Endothelial cell (in vitro differentiated cells): ENCODE data around the gene TM7SF3. TPM values are rescaled to one million over a fixed set of nuclear protein-coding genes. Genes with fewer than 3 reads are reported as not detected.

Source experiments
- DNase-seq: peaks from one replicate; pipeline ENCODE4 v3.0.0; 2021; ENCODE audit warnings: low spot score
- H3K27ac Mint-ChIP-seq: one replicate; pipeline ENCODE4 v1.8.0; 2021; ENCODE audit warnings: mixed read lengths, inconsistent platforms; ENCODE audit not compliant: unreplicated experiment
- H3K27me3 Mint-ChIP-seq: one replicate; pipeline ENCODE4 v1.8.0; 2021; ENCODE audit warnings: mild to moderate bottlenecking, moderate library complexity, mixed read lengths, inconsistent platforms; ENCODE audit not compliant: unreplicated experiment
- H3K36me3 Mint-ChIP-seq: one replicate; pipeline ENCODE4 v1.8.0; 2021; ENCODE audit warnings: mild to moderate bottlenecking, low read depth, mixed read lengths, inconsistent platforms; ENCODE audit not compliant: unreplicated experiment
- H3K4me1 Mint-ChIP-seq: one replicate; pipeline ENCODE4 v1.8.0; 2021; ENCODE audit warnings: mild to moderate bottlenecking, mixed read lengths, inconsistent platforms; ENCODE audit not compliant: unreplicated experiment
- H3K4me3 Mint-ChIP-seq: one replicate; pipeline ENCODE4 v1.8.0; 2021; ENCODE audit warnings: mild to moderate bottlenecking, mixed read lengths, inconsistent platforms; ENCODE audit not compliant: unreplicated experiment
- H3K9me3 Mint-ChIP-seq: one replicate; pipeline ENCODE4 v1.8.0; 2021; ENCODE audit warnings: mixed read lengths, inconsistent platforms; ENCODE audit not compliant: unreplicated experiment
- total RNA-seq: library from RNA; stranded (reverse); fragmentation: NEBNext Ultra II Directional; extraction: Animal tissue kit (Norgen Biotek cat#: 25700); gene quantifications from one replicate; pipeline ENCODE4 v1.2.1, GENCODE V29; 2021; ENCODE audit not compliant: unreplicated experiment
- TF ChIP-seq, protein P1 (sequence below): fragments of 200-600 bp; sonication (generic); IDR thresholded peaks from one replicate; pipeline ENCODE4 v1.5.0; 2021; ENCODE audit warnings: antibody characterized with exemption; ENCODE audit not compliant: unreplicated experiment

The TM7SF3 gene
- total RNA-seq, 1 donor from 2014 or later: 72.9 TPM

DNA sequence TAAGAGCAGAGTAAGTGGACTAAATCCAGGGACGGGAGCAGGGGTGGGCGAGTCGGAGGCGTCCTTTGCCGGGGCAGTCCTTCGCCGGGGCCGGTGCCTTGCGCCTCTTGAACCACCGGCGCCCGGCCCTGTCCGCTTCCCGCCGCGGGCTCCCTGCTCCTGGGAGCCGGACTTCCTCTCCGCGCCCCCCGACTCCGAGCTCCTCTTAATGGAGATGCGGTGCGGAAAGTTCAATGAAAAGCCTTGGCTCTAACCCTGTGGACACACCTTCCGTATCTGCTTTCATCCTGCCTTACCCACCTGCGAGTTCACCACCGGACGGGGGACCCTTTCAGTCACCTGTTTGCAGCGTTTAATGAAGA is 75.5 kb downstream of the TM7SF3 start:
- TF ChIP-seq, protein P1, sequence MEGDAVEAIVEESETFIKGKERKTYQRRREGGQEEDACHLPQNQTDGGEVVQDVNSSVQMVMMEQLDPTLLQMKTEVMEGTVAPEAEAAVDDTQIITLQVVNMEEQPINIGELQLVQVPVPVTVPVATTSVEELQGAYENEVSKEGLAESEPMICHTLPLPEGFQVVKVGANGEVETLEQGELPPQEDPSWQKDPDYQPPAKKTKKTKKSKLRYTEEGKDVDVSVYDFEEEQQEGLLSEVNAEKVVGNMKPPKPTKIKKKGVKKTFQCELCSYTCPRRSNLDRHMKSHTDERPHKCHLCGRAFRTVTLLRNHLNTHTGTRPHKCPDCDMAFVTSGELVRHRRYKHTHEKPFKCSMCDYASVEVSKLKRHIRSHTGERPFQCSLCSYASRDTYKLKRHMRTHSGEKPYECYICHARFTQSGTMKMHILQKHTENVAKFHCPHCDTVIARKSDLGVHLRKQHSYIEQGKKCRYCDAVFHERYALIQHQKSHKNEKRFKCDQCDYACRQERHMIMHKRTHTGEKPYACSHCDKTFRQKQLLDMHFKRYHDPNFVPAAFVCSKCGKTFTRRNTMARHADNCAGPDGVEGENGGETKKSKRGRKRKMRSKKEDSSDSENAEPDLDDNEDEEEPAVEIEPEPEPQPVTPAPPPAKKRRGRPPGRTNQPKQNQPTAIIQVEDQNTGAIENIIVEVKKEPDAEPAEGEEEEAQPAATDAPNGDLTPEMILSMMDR: no peak
- no peaks in the 10 kb centered on the region for H3K9me3 Mint-ChIP-seq
- peaks cover 9% of the 10 kb centered on the region for H3K36me3 Mint-ChIP-seq
- peak overlapping the region; percentile 99 for H3K27ac Mint-ChIP-seq
- peak overlapping the region; percentile 100 for H3K4me3 Mint-ChIP-seq
- H3K27me3 Mint-ChIP-seq: peaks cover 18% of the 10 kb centered on the region
- no peak for DNase-seq
- peaks cover 27% of the 10 kb centered on the region for H3K4me1 Mint-ChIP-seq

DNA sequence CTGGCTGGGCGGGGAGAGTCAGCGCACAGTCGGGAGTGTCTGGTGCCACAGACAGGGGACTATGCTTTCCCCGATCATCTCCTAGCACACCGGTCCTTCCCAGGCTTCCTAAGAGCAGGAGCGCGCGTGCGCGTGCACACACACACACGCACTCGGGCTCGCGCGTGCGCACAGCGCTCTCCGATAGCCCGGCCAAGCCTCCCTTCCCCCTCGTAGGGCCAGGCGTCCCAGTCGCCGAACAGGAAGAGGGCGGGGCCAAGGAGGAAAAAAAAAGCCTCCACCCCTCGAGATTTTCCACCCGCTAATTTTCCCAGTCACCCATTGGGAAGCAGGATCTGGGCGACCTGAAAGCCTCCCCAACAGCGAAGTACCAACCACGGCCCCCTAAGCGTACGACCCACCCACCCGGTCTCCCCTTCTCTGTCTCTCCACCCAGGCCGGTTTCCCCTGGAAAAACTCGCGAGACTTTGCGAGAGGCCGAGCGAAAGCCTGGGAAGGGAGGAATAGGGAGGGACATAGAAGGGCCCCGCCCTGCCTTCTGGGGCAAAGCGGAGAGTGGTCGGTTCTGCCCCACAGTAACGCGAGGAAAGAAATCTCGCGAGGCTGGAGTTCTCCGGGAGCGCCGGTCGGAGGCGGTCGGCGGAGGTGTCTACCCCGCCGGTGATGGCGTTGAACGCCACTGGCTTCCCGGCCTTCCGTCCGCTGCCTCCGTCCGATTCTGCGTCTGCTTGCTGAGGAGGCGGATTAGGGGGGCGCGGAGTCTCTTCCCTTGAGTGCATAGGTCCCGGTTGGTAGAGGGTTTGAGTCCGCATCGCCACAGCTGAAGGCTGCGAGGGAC is 76.1 kb downstream of the TM7SF3 start, which contains the start of the genes FGFR1OP2 and INTS13:
Gene FGFR1OP2 (plus strand): TSS at position 608 of the 838 bp plus-strand sequence. CDS start 15,689 bp downstream, outside the sequence.
Gene INTS13 (minus strand): TSS at position 119 of the 838 bp plus-strand sequence. CDS start 1,178 bp downstream, outside the sequence.
- TF ChIP-seq, protein P1: no peak
- Mint-ChIP-seq H3K27ac (peak within 1 kb of the TSS; percentile 99), H3K9me3 (no peaks in the 10 kb centered on the region), H3K4me1 (peaks cover 27% of the 10 kb centered on the region), H3K4me3 (peak within 1 kb of the TSS; percentile 100), H3K27me3 (peaks cover 18% of the 10 kb centered on the region), H3K36me3 (peaks cover 9% of the 10 kb centered on the region)
- peak; percentile 99 for DNase-seq

DNA sequence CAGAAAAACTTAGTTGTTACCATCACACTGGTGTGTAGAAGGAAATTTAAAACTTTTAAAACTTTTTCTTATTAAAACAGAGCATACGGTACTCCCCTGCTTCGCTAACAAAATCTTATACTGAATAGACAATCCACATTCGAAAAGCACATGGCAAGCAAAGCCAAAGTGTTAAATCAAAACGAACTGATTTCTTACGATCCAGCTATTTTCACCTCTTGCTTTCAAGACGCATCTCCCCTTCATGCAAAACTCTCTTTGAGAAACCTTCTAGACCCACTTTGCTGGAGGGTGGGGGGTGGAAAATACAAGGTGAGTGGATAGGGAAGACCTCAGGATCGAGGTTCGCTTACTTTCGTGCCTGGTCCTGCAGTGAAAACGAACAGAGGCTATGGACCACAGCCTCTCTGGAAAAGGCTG is 76.7 kb downstream of the TM7SF3 start:
- TF ChIP-seq, protein P1: no peak
- peak overlapping the region; percentile 100 for H3K4me3 Mint-ChIP-seq
- H3K36me3 Mint-ChIP-seq: peaks cover 9% of the 10 kb centered on the region
- peaks cover 27% of the 10 kb centered on the region for H3K4me1 Mint-ChIP-seq
- no peaks in the 10 kb centered on the region for H3K9me3 Mint-ChIP-seq
- peak overlapping the region; percentile 99 for H3K27ac Mint-ChIP-seq
- peaks cover 18% of the 10 kb centered on the region for H3K27me3 Mint-ChIP-seq
- no peak for DNase-seq

DNA sequence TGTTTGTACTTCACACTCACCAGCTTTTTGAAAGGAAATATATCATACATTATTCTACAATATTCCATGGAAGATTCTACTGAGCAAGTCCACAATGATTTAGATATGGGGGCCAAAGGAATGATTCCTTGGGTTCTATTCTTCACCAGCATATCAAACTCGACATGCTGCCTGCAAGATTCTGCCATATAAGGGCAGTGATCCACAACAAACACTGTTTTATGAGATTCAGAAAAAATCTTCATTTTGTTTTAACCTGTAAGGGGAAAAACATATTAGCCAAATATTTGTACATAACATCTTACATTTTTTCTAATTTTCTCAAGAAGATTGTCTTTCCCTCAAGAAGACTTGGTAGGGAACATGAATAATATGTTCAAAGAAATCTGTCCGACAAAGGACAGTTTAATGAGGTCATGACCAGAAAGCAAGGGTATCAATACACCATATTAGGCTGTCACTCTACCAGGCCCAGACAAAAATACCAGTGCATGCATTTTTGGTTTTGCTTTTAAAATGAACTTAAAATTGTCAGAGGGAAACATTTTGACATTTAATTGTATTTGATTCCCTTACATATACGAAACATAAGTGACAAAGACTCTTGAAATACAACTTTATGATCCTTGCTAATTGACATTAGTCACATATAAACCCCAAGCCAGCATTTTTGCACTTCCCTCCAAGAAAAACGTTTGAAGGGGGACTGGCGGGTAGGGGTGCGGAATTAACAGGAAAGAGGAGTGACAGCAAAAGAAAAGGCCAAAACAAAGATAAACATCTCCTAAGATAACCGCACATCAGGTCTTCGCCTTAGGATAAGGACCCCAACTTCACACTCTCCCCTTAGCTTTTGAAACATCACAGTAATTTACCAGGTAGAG is 77.4 kb downstream of the TM7SF3 start:
- no peak for DNase-seq
- TF ChIP-seq, protein P1: no peak

More for the DNA sequence above, 77.4 kb downstream of the TM7SF3 start:
- Mint-ChIP-seq H3K27me3 (peaks cover 18% of the 10 kb centered on the region), H3K36me3 (peaks cover 9% of the 10 kb centered on the region), H3K9me3 (no peaks in the 10 kb centered on the region), H3K27ac (peak overlapping the region; percentile 99), H3K4me1 (peaks cover 24% of the 10 kb centered on the region), H3K4me3 (peak overlapping the region; percentile 100)
